Upper lobe of left lung (tissue), 4 donors: Measurements from ENCODE around the gene ALPG.

Experiments used
- POLR2AphosphoS5 ChIP-seq, 2 donors: sonication (generic); formaldehyde crosslinking; IDR thresholded peaks; one replicate each; pipeline ENCODE4 v1.5.1; 2017; ENCODE audit warnings: antibody characterized with exemption in 2 of 2
- TF ChIP-seq, protein P1 (sequence below), 6 experiments: fragments of 450-650 bp in 4 of 6; fragments of 200-600 bp in 2 of 6; sonication (generic) in 2 of 6; IDR thresholded peaks; one replicate each; pipeline ENCODE4 v1.5.1; 2016 to 2019; ENCODE audit warnings: antibody characterized with exemption in 6 of 6

DNA sequence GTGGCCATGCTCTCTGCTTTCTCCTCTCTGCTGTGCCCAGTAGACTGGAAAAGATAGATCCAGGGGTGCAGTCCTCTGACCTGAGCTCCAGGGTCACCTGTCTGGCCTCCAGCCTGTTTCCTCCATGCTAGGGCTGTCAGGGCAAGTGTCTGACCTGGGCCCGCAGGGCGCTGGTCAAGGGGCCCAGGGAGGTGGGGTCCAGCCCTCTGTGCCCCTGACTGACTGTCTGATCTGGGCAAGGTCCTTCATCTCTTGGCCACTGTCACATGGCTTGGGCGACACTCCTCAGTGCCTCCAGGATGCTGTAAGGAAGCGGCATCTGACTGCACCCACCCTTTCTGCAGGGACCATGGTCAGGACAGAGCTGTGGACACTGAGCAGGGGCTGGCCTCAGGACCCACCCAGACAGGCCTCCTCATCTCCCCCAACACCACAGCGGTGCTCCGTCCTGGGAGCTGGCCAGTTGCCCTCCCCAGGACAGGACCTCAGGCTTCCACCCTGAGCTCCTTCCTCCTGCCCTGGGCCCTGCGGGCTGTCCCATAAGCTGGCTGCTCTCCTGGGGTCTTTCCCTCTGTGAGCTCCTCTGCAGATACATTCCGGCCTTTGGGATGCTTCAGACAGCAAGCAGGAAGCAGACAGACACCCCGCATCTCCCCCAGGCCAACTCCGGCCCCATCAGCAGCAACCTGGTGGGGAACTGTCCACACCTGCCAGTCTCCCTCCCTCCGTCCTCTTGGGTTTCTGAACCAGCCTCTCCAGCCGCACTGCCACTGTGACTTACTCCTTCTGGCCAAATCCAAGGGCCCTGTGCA is 28.1 kb downstream of the ALPG start:
- TF ChIP-seq, protein P1, sequence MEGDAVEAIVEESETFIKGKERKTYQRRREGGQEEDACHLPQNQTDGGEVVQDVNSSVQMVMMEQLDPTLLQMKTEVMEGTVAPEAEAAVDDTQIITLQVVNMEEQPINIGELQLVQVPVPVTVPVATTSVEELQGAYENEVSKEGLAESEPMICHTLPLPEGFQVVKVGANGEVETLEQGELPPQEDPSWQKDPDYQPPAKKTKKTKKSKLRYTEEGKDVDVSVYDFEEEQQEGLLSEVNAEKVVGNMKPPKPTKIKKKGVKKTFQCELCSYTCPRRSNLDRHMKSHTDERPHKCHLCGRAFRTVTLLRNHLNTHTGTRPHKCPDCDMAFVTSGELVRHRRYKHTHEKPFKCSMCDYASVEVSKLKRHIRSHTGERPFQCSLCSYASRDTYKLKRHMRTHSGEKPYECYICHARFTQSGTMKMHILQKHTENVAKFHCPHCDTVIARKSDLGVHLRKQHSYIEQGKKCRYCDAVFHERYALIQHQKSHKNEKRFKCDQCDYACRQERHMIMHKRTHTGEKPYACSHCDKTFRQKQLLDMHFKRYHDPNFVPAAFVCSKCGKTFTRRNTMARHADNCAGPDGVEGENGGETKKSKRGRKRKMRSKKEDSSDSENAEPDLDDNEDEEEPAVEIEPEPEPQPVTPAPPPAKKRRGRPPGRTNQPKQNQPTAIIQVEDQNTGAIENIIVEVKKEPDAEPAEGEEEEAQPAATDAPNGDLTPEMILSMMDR (IDR thresholded peaks at IDR 0.05): no peak
- no peak for TF ChIP-seq POLR2AphosphoS5 (IDR thresholded peaks at IDR 0.05)
